Stimulated activated effector memory CD8-positive, alpha-beta T cell treated with anti-CD3 and anti-CD28 coated beads, Interleukin-12 subunit alpha, Interleukin-12 subunit beta, amount 100 ng/mL, for 72 hours (primary cell): ENCODE results near the gene DNAJC9.
"Not testable (repeated sequence)": the region's sequence is repeated elsewhere in the genome, so short reads cannot be mapped to it uniquely, and the experiment has no call there.

Experiments
- ATAC-seq: fragments of 150-1000 bp; cut with Tn5 transposase; 2 replicates; pipeline ENCODE4 v1.10.0; 2021
- DNase-seq, 2 donors: peaks; one replicate each; pipeline ENCODE4 v3.0.0; 2021 to 2022; ENCODE audit warnings: low spot score in 2 of 2
- H3K27ac Mint-ChIP-seq: one replicate; pipeline ENCODE4 v1.8.0; 2022; ENCODE audit warnings: mild to moderate bottlenecking, mixed read lengths
- H3K36me3 Mint-ChIP-seq: one replicate; pipeline ENCODE4 v1.8.0; 2022; ENCODE audit warnings: mild to moderate bottlenecking, mixed read lengths
- H3K4me1 Mint-ChIP-seq: one replicate; pipeline ENCODE4 v1.8.0; 2022; ENCODE audit warnings: mixed read lengths
- H3K4me3 Mint-ChIP-seq: one replicate; pipeline ENCODE4 v1.8.0; 2022; ENCODE audit warnings: mild to moderate bottlenecking, mixed read lengths
- H3K9me3 Mint-ChIP-seq: one replicate; pipeline ENCODE4 v1.8.0; 2022; ENCODE audit warnings: mixed read lengths

The DNAJC9 gene, protein sequence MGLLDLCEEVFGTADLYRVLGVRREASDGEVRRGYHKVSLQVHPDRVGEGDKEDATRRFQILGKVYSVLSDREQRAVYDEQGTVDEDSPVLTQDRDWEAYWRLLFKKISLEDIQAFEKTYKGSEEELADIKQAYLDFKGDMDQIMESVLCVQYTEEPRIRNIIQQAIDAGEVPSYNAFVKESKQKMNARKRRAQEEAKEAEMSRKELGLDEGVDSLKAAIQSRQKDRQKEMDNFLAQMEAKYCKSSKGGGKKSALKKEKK

DNA sequence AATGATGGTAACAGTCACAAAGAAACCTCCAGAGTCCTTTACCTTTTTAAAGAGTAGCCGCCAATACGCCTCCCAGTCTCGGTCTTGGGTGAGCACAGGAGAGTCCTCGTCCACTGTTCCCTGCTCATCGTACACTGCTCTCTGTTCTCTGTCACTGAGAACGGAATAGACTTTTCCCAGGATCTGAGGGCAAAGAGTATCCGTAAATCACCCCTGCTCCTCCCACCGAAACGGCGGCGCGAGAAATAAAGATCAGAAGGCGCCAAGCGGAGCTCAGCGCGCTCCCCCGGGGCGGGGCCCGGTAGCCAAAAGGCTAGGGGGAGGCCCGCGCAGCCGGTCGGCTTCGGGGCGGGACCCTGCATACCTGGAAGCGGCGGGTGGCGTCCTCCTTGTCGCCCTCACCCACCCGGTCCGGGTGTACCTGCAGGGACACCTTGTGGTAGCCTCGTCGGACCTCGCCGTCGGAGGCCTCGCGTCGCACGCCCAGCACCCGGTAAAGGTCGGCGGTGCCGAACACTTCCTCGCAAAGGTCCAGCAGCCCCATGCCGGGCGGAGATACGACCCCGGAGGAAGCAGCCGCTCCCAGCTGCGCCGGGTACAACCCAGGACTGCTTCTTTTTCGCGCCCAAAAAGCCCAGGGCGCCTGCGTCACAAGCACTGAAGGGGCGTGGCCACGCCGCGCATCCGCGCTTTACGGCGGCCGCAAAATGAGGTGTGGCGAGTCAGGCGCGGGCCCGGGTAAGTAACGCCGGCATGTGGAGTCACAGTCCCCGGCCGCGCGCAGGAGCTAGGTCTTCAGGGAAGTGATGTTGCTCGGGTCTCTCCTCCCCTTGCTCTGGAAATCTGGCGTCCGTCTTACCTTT, at the start of gene DNAJC9:
DNAJC9 (minus strand) TSS at position 610 of the 863 bp plus-strand sequence; CDS start at position 544, 66 bp downstream.
- Mint-ChIP-seq H3K9me3 (no peaks in the 10 kb centered on the region), H3K4me1 (peaks cover 46% of the 10 kb centered on the region), H3K27ac (peak within 1 kb of the TSS; percentile 96), H3K4me3 (peak within 1 kb of the TSS; percentile 93), H3K36me3 (peaks cover 100% of the 10 kb centered on the region)
- ATAC-seq (peak; percentile 94), DNase-seq (peak; percentile 99 to 100)

DNA sequence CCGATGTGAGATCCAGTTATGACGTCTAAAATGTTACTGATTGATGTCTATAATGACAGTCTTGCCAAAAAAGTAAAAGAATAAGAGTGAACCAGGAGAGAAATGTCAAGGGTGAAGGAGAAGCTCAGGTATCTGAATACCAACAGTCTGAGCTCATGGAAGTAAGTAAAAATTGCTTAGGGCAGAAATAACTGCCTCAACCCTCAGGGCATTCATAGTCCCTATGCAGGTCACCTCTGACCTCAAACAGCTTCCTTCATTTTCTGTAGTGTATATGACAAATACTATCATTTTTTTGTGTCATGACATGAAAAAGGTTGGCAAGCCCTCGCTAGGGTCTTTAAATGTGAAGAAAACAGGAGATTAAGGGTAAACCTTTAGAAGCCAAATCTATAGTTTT, 46.4 kb upstream of the DNAJC9 start:
- H3K27ac Mint-ChIP-seq: no peak overlapping the region
- DNase-seq: no peak
- ATAC-seq: no peak
- peaks cover 10% of the 10 kb centered on the region for H3K4me1 Mint-ChIP-seq
- no peaks in the 10 kb centered on the region for H3K36me3 Mint-ChIP-seq
- H3K9me3 Mint-ChIP-seq: no peaks in the 10 kb centered on the region
- no peak overlapping the region for H3K4me3 Mint-ChIP-seq

DNA sequence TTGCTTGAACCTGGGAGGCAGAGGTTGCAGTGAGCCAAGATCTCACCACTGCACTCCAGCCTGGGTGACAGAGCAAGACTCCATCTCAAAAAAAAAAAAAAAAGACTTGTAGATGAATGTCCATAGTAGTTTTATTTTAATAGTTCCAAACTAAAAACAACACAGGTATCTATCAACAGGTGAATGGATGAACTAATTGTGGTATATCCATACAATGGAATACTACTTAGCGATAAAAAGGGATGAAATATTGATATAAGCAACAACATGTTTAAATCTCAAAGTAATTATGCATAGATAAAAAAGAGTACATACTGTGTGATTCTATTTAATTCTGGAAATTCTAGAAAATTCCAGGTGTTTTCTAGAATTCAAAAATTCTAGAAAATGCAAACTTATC, 42.9 kb upstream of the DNAJC9 start:
- Mint-ChIP-seq H3K9me3 (no peaks in the 10 kb centered on the region), H3K27ac (no peak overlapping the region), H3K4me3 (no peak overlapping the region), H3K4me1 (no peaks in the 10 kb centered on the region), H3K36me3 (no peaks in the 10 kb centered on the region)
- no peak for ATAC-seq
- DNase-seq: no peak

DNA sequence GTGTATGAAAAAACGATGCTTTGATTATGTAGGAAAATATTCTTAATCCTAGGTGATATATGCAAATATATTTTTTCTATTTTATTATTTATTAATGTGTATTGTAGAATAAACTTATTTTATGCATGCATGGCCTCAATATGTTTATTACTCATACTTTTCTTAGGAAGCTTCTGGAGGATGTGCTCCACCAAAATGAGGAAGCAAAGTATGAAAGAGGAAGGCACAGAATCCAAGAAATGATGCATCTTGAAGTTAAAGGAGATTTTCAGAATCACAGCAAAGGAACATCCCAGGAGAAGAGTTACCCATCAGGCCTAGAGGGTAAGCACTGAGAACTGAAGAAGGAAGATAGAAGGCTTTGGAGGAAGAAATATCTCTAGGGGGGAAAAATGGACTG, 40.4 kb upstream of the DNAJC9 start:
- ATAC-seq: no peak
- Mint-ChIP-seq H3K9me3 (no peaks in the 10 kb centered on the region), H3K4me3 (no peak overlapping the region), H3K36me3 (no peaks in the 10 kb centered on the region), H3K4me1 (no peaks in the 10 kb centered on the region), H3K27ac (no peak overlapping the region)
- DNase-seq: no peak

DNA sequence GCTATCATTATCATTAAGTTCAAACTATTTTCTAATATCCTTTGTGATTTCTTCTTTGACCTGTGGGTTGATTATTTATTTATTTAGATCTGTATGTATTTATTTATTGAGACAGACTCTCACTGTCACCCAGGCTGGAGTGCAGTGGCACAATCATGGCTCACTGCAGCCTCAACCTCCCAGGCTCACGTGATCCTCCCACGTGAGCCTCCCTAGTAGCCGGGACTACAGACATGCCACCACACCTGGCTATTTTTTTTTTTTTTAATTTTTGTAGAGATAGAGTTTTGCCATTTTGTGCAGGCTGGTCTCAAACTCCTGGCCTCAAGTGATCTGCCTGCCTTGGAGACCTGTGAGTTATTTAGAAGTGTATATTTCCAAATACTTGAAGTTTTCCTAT, 34.0 kb upstream of the DNAJC9 start:
- Mint-ChIP-seq H3K27ac (no peak overlapping the region), H3K4me3 (no peak overlapping the region), H3K36me3 (no peaks in the 10 kb centered on the region), H3K4me1 (no peaks in the 10 kb centered on the region), H3K9me3 (no peaks in the 10 kb centered on the region)
- ATAC-seq (no peak), DNase-seq (no peak)

DNA sequence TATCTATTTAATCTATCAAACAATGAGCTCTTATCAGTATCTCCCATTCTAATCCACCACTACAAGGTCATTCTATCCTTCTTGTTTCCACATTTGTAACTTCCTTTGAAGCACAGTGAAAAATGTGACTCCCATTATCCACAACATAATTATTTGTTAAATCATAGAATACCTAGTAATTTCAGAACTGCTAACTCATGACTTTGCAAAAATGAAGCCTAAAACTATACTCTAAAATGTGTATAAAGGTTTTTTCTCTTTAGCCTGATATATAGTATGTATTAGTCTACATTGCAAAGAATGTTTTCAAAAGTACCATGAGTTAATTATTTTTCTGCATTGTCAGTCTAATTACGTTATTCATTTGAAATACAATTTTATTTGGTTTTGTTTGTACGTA, 17.4 kb upstream of the DNAJC9 start:
- ATAC-seq: no peak
- Mint-ChIP-seq H3K9me3 (no peaks in the 10 kb centered on the region), H3K4me1 (no peaks in the 10 kb centered on the region), H3K27ac (no peak overlapping the region), H3K36me3 (no peaks in the 10 kb centered on the region), H3K4me3 (no peak overlapping the region)
- DNase-seq: no peak

DNA sequence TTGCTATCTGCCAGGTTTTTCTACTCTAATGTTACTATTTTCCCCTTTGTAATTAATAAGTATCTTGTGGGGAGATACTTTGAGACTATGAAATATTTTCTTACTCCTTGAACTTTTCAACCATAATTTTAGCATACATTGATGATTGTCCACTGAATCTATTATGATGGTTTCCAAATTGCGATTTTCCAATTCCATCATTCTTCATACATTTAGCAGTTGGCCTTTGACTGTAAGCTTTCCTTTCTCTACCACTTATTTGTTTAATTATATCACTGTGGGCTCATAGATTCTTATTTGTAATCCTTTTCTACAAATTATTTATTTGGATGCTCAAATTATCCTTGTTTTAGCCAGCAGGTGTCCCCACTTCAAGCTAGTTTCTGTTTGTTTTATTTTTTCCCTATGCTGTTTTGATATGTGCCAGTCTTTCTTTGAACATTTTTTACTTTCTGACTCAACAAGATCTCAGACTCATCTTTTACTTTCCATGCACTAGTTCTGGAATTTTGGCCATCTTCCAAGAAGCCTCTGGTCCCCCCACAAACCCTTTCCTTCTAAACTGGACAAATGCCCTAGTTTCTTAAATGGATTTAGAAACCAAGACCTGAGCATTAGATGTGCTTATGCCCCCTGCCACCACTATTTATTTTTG, 16.8 kb upstream of the DNAJC9 start:
- Mint-ChIP-seq H3K9me3 (peaks cover 5% of the 10 kb centered on the region), H3K27ac (no peak overlapping the region), H3K4me1 (no peaks in the 10 kb centered on the region), H3K4me3 (no peak overlapping the region), H3K36me3 (no peaks in the 10 kb centered on the region)
- DNase-seq (peak in 1 of 2 donors; percentile 20), ATAC-seq (no peak)

DNA sequence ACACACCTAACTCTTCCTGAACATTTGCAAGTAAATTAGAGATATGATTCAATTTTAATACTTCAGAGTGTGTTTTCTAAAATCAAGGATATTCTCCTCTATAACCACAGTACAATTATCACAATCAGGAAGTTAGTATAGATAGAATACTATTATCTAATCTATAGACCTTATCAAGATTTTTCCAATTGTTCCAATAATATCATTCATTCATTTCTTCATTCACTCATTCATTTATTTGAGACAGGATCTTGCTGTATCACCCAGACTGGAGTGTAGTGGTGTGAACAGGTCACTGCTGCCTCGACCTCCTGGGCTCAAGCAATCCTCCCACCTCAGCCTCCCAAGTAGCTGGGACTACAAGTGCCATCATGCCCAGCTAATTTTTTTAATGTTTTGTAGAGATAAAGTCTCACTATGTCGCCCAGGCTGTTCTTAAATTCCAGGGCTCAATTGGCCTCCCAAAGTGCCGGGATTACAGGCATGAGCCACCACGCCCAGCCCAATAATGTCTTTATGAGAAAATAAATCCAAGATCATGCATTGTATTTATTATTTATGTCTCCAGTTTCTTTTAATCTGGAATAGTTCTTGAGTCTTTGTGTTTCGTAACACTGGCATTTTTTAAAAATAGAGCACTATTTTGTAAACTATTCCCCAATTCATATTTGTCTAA, 16.0 kb upstream of the DNAJC9 start:
- DNase-seq: peak in 1 of 2 donors; percentile 26
- H3K4me1 Mint-ChIP-seq: no peaks in the 10 kb centered on the region
- no peak overlapping the region for H3K4me3 Mint-ChIP-seq
- H3K9me3 Mint-ChIP-seq: peaks cover 5% of the 10 kb centered on the region
- ATAC-seq: no peak
- H3K36me3 Mint-ChIP-seq: no peaks in the 10 kb centered on the region
- no peak overlapping the region for H3K27ac Mint-ChIP-seq

DNA sequence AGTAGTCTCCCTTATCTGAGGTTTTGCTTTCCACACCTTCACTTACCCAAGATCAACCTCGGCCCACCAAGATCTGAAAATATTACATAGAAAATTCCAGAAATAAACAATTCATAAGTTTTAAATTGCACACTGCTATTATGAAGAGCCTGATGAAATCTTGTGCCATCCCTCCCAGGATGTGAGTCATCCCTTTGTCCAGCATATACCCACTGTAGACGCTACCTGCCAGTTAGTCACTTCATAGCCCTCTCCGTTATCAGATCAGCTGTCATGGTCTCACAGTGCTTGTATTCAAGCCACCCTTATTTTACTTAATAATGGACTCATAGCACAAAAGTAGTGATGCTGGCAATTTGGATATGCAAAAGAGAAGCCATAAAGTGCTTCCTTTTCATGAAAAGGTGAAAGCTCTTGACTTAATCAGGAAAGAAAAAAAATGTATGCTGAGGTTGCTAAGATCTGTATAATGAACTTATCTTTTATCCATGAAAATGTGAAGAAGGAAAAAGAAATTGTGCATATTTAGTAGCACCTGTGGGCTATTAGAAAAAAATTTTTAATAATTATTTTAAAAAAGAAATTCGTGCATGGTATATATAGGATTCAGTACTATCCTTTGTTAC, 15.2 kb upstream of the DNAJC9 start:
- Mint-ChIP-seq H3K27ac (no peak overlapping the region), H3K4me3 (no peak overlapping the region), H3K4me1 (no peaks in the 10 kb centered on the region), H3K36me3 (no peaks in the 10 kb centered on the region), H3K9me3 (peaks cover 5% of the 10 kb centered on the region)
- ATAC-seq: peak; percentile 64
- peak in 1 of 2 donors; percentile 38 for DNase-seq

DNA sequence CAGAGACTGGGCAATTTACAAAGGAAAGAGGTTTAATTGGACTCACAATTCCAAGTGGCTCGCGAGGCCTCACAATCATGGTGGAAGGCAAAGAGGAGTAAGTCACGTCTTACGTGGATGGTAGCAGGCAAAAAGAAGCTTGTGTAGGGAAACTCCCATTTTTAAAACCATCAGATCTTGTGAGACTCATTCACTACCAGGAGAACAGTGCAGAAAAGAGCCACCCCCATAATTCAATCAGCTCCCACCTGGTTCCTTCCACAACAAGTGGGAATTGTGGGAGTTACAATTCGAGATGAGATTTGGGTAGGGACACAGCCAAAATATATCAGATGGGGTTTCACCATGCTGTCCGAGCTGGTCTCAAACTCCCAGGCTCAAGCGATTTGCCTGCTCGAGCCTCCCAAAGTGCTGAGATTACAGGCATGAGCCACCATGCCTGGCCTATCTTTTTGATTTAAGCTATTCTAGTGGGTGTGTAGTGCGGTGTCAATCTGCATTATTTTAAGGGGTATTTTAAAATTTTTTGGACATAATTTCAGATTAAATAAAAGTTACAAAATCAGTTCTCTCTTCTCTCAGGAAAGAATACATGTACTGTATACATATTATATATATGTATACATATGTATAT, 14.4 kb upstream of the DNAJC9 start:
- Mint-ChIP-seq H3K4me3 (no peak overlapping the region), H3K4me1 (no peaks in the 10 kb centered on the region), H3K9me3 (peaks cover 5% of the 10 kb centered on the region), H3K27ac (no peak overlapping the region), H3K36me3 (no peaks in the 10 kb centered on the region)
- ATAC-seq: no peak
- DNase-seq: no peak

DNA sequence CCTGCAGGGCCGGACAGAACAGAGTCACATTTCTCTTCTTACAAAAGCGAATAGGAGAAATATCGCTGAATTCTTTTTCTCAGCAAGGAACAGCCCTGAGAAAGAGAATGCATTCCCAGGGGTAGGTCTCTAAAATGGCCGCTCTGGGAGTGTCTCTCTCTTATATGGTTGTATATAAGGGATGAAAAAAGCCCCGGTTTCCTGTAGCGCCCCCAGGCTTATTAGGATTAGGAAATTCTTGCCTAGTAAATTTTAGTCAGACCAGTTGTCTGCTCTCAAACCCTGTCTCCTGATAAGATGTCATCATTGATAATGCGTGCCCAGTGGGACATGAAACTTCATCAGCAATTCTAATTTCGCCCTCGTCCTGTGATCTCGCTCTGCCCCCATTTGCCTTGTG, 11.6 kb upstream of the DNAJC9 start:
- not testable (repeated sequence) for H3K4me3 Mint-ChIP-seq, H3K4me1 Mint-ChIP-seq, ATAC-seq, DNase-seq, H3K36me3 Mint-ChIP-seq, H3K9me3 Mint-ChIP-seq, H3K27ac Mint-ChIP-seq

DNA sequence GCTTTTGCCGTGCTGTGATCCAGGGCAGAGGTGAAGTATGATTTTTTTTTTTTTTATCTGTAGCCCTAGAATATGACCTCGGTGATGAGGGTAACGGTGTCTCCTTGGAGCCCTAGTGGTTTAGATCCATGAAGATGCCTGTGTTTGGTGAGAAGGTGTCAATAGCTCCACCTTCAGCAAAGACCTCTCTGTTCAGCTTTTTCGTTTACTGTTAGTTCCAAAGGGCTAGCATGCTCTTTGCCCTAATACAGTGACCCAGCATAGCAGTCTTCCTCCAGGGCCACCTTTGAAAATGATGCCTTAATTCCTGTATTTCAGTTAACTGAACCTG, 6.1 kb upstream of the DNAJC9 start:
- no peak for ATAC-seq
- H3K9me3 Mint-ChIP-seq: no peaks in the 10 kb centered on the region

DNA sequence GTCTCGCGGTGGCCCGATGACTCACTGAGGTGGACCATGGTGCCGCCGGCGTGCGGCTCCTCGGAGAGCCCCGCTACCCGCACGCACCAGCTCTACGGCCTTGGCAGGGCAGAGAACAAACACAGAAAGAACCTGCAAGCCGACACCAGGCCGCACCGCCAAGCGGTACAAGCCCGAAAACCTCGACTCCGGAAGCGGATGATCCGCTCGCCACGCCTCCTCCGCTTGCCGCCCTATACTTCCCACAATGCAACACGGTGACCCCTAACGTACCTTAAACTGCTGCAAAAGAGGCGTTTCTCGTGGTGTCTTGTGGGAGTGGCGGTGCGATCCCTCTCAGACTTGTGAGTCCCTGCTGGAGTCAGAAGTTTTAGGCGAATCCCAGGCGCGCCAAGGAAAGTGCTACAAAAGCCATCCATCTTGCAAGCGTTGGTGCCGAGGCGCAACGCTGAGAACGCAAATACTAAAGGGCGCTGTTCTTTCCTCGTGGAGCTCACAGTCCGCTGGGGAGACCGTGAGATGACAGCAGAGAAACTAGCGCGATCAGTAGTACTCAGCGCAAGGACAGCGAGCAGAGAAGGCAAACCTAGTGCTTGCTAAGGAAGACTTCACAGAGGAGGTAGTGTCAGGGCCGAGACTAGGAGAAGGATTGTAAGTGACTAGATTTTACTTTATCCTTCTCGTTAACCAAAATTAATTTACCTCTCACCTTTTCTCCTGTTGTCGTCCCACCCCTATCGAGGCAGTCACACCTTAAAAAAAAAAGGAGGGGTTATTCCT, 5.6 kb upstream of the DNAJC9 start, which contains the start of gene MRPS16:
MRPS16 (minus strand) TSS at position 200 of the 780 bp plus-strand sequence; CDS start at position 38, 162 bp downstream.
- Mint-ChIP-seq H3K27ac (peak within 1 kb of the TSS; percentile 97), H3K36me3 (peaks cover 53% of the 10 kb centered on the region), H3K4me1 (peaks cover 19% of the 10 kb centered on the region), H3K4me3 (peak within 1 kb of the TSS; percentile 92), H3K9me3 (no peaks in the 10 kb centered on the region)
- DNase-seq: peak; percentile 82 to 95
- peak; percentile 93 for ATAC-seq

More for the DNA sequence above, 6.1 kb upstream of the DNAJC9 start:
- H3K4me3 Mint-ChIP-seq: peak overlapping the region; percentile 92
- no peak for DNase-seq
- H3K36me3 Mint-ChIP-seq: peaks cover 47% of the 10 kb centered on the region
- H3K27ac Mint-ChIP-seq: peak overlapping the region; percentile 97
- H3K4me1 Mint-ChIP-seq: peaks cover 14% of the 10 kb centered on the region
